Measurements from ENCODE around the gene DGKQ.

GRCh38 chr4:921830-922331 lies 51.5 kb downstream of the DGKQ start:
- TF ChIP-seq REST (IDR thresholded peaks at IDR 0.05; ENCODE audit: insufficient read depth in 1 of 2, low read depth in 2 of 2, low read length in 2 of 2): no peak
- TF ChIP-seq POLR2AphosphoS5 (IDR thresholded peaks at IDR 0.05; ENCODE audit: low read depth, low read length): no peak
- no peak for TF ChIP-seq TAF1 (IDR thresholded peaks at IDR 0.05; ENCODE audit: borderline replicate concordance, insufficient read depth, low read length)
- TF ChIP-seq SIN3A (IDR thresholded peaks at IDR 0.05; ENCODE audit: borderline replicate concordance, insufficient read depth, low read length): no peak
